Measurements from ENCODE around the gene EFNA4. TPM values are rescaled to one million over a fixed set of nuclear protein-coding genes. Genes with fewer than 3 reads are reported as not detected.

Gene EFNA4
- total RNA-seq, 1 donor from 2014 or later: 8.9 TPM

GRCh38 chr1:155049651-155050559 is 13.6 kb upstream of the EFNA4 start:
- Mint-ChIP-seq H3K27ac (ENCODE audit: unreplicated experiment) (peak overlapping the region; percentile 90), H3K4me1 (ENCODE audit: low read depth) (peaks cover 30% of the 10 kb centered on the region)
- no peak for DNase-seq (ENCODE audit: low spot score)

GRCh38 chr1:155050560-155051341 is 12.8 kb upstream of the EFNA4 start, which contains the start of gene ADAM15:
ADAM15 (plus strand) TSS chr1:155051316; CDS start chr1:155051387, 71 bp downstream.
- H3K4me1 Mint-ChIP-seq (ENCODE audit: low read depth): peaks cover 27% of the 10 kb centered on the region
- H3K4me3 Mint-ChIP-seq (ENCODE audit: unreplicated experiment): peak within 1 kb of the TSS; percentile 79
- no peak for DNase-seq (ENCODE audit: low spot score)
- no peaks in the 10 kb centered on the region for H3K9me3 Mint-ChIP-seq (ENCODE audit: low read depth)
- H3K27ac Mint-ChIP-seq (ENCODE audit: unreplicated experiment): peak within 1 kb of the TSS; percentile 90
- no peaks in the 10 kb centered on the region for H3K27me3 Mint-ChIP-seq (ENCODE audit: low read depth)
- H3K36me3 Mint-ChIP-seq (ENCODE audit: low read depth): peaks cover 2% of the 10 kb centered on the region
- TF ChIP-seq, protein P1, sequence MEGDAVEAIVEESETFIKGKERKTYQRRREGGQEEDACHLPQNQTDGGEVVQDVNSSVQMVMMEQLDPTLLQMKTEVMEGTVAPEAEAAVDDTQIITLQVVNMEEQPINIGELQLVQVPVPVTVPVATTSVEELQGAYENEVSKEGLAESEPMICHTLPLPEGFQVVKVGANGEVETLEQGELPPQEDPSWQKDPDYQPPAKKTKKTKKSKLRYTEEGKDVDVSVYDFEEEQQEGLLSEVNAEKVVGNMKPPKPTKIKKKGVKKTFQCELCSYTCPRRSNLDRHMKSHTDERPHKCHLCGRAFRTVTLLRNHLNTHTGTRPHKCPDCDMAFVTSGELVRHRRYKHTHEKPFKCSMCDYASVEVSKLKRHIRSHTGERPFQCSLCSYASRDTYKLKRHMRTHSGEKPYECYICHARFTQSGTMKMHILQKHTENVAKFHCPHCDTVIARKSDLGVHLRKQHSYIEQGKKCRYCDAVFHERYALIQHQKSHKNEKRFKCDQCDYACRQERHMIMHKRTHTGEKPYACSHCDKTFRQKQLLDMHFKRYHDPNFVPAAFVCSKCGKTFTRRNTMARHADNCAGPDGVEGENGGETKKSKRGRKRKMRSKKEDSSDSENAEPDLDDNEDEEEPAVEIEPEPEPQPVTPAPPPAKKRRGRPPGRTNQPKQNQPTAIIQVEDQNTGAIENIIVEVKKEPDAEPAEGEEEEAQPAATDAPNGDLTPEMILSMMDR (IDR thresholded peaks at IDR 0.05): peak; percentile 100

More at GRCh38 chr1:155049651-155050559, 13.6 kb upstream of the EFNA4 start:
- H3K9me3 Mint-ChIP-seq (ENCODE audit: low read depth): no peaks in the 10 kb centered on the region
- TF ChIP-seq, protein P1 (IDR thresholded peaks at IDR 0.05): no peak
- peak overlapping the region; percentile 79 for H3K4me3 Mint-ChIP-seq (ENCODE audit: unreplicated experiment)
- no peaks in the 10 kb centered on the region for H3K27me3 Mint-ChIP-seq (ENCODE audit: low read depth)
- H3K36me3 Mint-ChIP-seq (ENCODE audit: low read depth): no peaks in the 10 kb centered on the region

- H3K27ac Mint-ChIP-seq (ENCODE audit: unreplicated experiment): peak overlapping the region; percentile 63
- no peak for DNase-seq (ENCODE audit: low spot score)
- H3K9me3 Mint-ChIP-seq (ENCODE audit: low read depth): no peaks in the 10 kb centered on the region
- H3K4me1 Mint-ChIP-seq (ENCODE audit: low read depth): peaks cover 27% of the 10 kb centered on the region
- TF ChIP-seq, protein P1 (IDR thresholded peaks at IDR 0.05): no peak
- peak overlapping the region; percentile 79 for H3K4me3 Mint-ChIP-seq (ENCODE audit: unreplicated experiment)
- peaks cover 5% of the 10 kb centered on the region for H3K36me3 Mint-ChIP-seq (ENCODE audit: low read depth)
- no peaks in the 10 kb centered on the region for H3K27me3 Mint-ChIP-seq (ENCODE audit: low read depth)
Observed at GRCh38 chr1:155051342-155051776, 12.2 kb upstream of the EFNA4 start.

DNA sequence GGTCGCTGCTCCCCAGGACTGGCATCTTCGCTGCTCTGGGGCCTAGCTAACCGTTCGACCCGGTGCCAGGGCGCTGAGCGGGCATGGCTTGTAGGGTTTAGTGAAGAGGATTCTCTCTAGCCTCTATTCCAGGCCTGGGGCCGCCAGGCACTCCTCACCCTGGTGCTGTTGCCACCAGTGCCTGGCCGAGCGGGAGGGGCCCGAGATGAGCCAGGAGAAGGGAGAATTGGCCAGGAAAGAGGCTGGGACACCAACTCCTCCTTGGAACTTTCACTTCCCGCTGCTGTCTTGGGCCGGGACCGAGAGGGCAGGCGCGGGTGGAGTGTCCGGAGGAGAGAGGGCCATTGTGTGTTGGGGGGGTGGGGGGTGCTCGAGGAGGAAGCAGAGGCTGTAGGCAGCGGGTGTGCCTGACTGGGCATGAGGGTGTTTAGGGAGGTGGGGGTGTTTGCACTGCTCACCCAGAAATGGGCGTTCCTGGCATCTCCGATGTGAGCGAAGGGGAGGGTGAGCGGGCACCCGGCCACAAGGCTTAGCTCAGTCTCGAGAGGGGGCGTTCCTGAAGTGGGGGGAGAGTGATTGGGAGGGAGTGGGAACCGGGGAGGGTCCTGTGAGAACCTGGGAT is 11.7 kb upstream of the EFNA4 start:
- H3K27me3 Mint-ChIP-seq (ENCODE audit: low read depth): no peaks in the 10 kb centered on the region
- peak overlapping the region; percentile 68 for H3K27ac Mint-ChIP-seq (ENCODE audit: unreplicated experiment)
- H3K36me3 Mint-ChIP-seq (ENCODE audit: low read depth): peaks cover 5% of the 10 kb centered on the region
- no peaks in the 10 kb centered on the region for H3K9me3 Mint-ChIP-seq (ENCODE audit: low read depth)
- peaks cover 27% of the 10 kb centered on the region for H3K4me1 Mint-ChIP-seq (ENCODE audit: low read depth)
- TF ChIP-seq, protein P1 (IDR thresholded peaks at IDR 0.05): no peak
- DNase-seq (ENCODE audit: low spot score): no peak
- peak overlapping the region; percentile 79 for H3K4me3 Mint-ChIP-seq (ENCODE audit: unreplicated experiment)
